IPS-NIHi11 (cell line): ENCODE data around the gene RABIF.
"Not testable (repeated sequence)": the region's sequence is repeated elsewhere in the genome, so short reads cannot be mapped to it uniquely, and the experiment has no call there.

Experiments used
- DNase-seq: peaks from one replicate; pipeline ENCODE4 v3.0.0; 2012; ENCODE audit warnings: mixed read lengths, low spot score

RABIF gene

DNA sequence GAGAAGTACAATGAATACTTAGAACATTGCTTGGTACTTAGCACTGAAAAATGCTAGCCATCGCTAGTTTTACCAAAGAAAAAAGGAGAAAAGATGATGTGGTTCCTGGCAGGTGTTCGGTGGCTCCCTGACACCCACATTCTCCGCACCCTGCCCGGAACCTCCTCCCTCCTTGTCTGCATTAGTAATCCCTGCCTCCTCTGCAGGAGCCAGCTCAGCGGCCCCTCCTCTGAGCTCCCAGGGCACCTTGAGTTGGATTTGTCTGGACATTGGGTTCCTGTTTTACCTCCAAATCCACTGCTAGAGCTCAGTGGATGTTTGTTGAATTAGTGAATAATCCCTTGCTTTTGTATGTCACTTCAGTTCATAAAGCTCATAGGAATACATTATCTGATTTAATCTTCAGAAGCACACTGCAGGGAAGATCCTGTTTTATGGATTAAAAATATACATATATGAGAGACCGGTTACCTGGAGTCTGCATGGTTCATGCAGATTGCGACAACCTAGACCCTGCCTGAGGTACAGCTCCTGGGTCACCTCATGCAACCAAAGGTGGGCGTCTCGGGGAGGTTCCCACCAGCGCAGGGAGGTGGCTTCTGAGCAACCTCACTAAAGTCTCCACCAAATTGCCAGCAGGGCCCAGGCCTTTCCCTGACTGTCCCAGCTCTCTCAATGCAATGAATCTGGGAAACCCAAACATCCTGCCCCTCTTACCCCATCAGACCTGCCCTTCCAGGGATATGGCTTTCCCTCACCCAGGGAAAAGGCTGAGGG is 54.0 kb downstream of the RABIF start:
- DNase-seq: no peak

GRCh38 chr1:202831906-202832305 is 57.0 kb downstream of the RABIF start:
- no peak for DNase-seq

DNA sequence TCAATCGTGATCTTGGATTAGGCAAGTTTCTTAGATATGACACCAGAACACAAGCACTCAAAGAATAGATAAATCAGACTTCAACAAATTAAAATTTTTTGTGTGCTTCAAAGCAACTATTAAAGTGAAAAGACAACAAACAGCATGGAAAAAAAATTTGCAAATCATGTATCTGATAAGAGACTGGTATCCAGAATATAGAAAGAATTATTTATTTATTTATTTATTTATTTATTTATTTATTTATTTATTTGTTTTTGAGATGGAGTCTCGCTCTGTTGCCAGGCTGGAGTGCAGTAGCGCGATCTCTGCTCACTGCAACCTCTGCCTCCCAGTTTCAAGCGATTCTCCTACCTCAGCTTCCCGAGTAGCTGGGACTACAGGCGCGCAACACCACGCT is 59.7 kb downstream of the RABIF start:
- DNase-seq: not testable (repeated sequence)
